Measurements from ENCODE around the gene TRPM6. TPM values are rescaled to one million over a fixed set of nuclear protein-coding genes. Genes with fewer than 3 reads are reported as not detected.

Gene TRPM6
- total and polyA plus RNA-seq, 2 donors from 2014 or later, result 1.3 to 2.0 TPM

GRCh38 chr9:74742792-74743730, 144.7 kb downstream of the TRPM6 start:
- FAIRE-seq, result no peak
- intact Hi-C loops (cut with DNase I), result no loop called here
- Histone ChIP-seq H3K27ac (ENCODE audit: low read depth in 2 of 2, low read length in 2 of 2) (no peak overlapping the region), H3K4me3 (ENCODE audit: low read length in 3 of 3) (peak overlapping the region in 1 of 3 donors; percentile 4), H3K4me1 (ENCODE audit: control insufficient read depth in 2 of 3, insufficient read depth in 2 of 3, low read depth in 1 of 3, low read length in 3 of 3) (no peaks in the 10 kb centered on the region), H3K9ac (ENCODE audit: low read length in 3 of 3) (no peak overlapping the region), H3K27me3 (ENCODE audit: control insufficient read depth, insufficient read depth, low read length) (no peaks in the 10 kb centered on the region), H3K9me3 (ENCODE audit: control insufficient read depth in 2 of 3, insufficient read depth in 1 of 3, low read length in 3 of 3) (no peaks in the 10 kb centered on the region), H3K36me3 (ENCODE audit: control insufficient read depth in 2 of 3, insufficient read depth in 3 of 3, low read length in 3 of 3) (no peaks in the 10 kb centered on the region)
- peak; percentile 51 for TF ChIP-seq CTCF (IDR thresholded peaks at IDR 0.05; ENCODE audit: borderline replicate concordance, extremely low read depth, insufficient read depth)
- DNase-seq, result peak in 3 of 5 donors; percentile 17 to 65 (median 53)

- FAIRE-seq (no peak), DNase-seq (no peak)
- no peaks in the 10 kb centered on the region for H3K9me3 ChIP-seq (ENCODE audit: control insufficient read depth in 2 of 3, insufficient read depth in 1 of 3, low read length in 3 of 3)
- H3K4me1 ChIP-seq (ENCODE audit: control insufficient read depth in 2 of 3, insufficient read depth in 2 of 3, low read depth in 1 of 3, low read length in 3 of 3), result no peaks in the 10 kb centered on the region
- no peaks in the 10 kb centered on the region for H3K36me3 ChIP-seq (ENCODE audit: control insufficient read depth in 2 of 3, insufficient read depth in 3 of 3, low read length in 3 of 3)
- H3K27me3 ChIP-seq (ENCODE audit: control insufficient read depth, insufficient read depth, low read length), result no peaks in the 10 kb centered on the region
- H3K9ac ChIP-seq (ENCODE audit: low read length in 3 of 3), result no peak overlapping the region
- no peak overlapping the region for H3K27ac ChIP-seq (ENCODE audit: low read depth in 2 of 2, low read length in 2 of 2)
- intact Hi-C loops (cut with DNase I), result no loop called here
- TF ChIP-seq CTCF (IDR thresholded peaks at IDR 0.05; ENCODE audit: borderline replicate concordance, extremely low read depth, insufficient read depth), result no peak
- peak overlapping the region in 1 of 3 donors; percentile 4 for H3K4me3 ChIP-seq (ENCODE audit: low read length in 3 of 3)
These were observed 145.4 kb downstream of the TRPM6 start for GRCh38 chr9:74742191-74742790.

GRCh38 chr9:74736646-74737045, 151.1 kb downstream of the TRPM6 start:
- FAIRE-seq, result no peak

More at GRCh38 chr9:74736646-74737045, 151.1 kb downstream of the TRPM6 start:
- no peaks in the 10 kb centered on the region for H3K27me3 ChIP-seq (ENCODE audit: control insufficient read depth, insufficient read depth, low read length)
- H3K4me3 ChIP-seq (ENCODE audit: low read length in 3 of 3), result no peak overlapping the region
- no peak for DNase-seq
- H3K4me1 ChIP-seq (ENCODE audit: control insufficient read depth in 2 of 3, insufficient read depth in 2 of 3, low read depth in 1 of 3, low read length in 3 of 3), result no peaks in the 10 kb centered on the region
- no peak overlapping the region for H3K9ac ChIP-seq (ENCODE audit: low read length in 3 of 3)
- no peaks in the 10 kb centered on the region for H3K9me3 ChIP-seq (ENCODE audit: control insufficient read depth in 2 of 3, insufficient read depth in 1 of 3, low read length in 3 of 3)
- intact Hi-C loops (cut with DNase I), result no loop called here
- no peak overlapping the region for H3K27ac ChIP-seq (ENCODE audit: low read depth in 2 of 2, low read length in 2 of 2)
- no peak for TF ChIP-seq CTCF (IDR thresholded peaks at IDR 0.05; ENCODE audit: borderline replicate concordance, extremely low read depth, insufficient read depth)
- no peaks in the 10 kb centered on the region for H3K36me3 ChIP-seq (ENCODE audit: control insufficient read depth in 2 of 3, insufficient read depth in 3 of 3, low read length in 3 of 3)
